C4-2B (cell line): ENCODE data around the gene ST7.
"Not testable (repeated sequence)": the region's sequence is repeated elsewhere in the genome, so short reads cannot be mapped to it uniquely, and the experiment has no call there.

Experiments used
- H3K27ac ChIP-seq: fragments of 450-650 bp; 2 replicates; pipeline ENCODE4 v1.5.1; 2017
- CTCF ChIP-seq: fragments of 450-650 bp; conservative IDR thresholded peaks from 2 replicates; pipeline ENCODE4 v1.5.1; 2017; ENCODE audit warnings: mild to moderate bottlenecking
- ZFX ChIP-seq: fragments of 450-650 bp; IDR thresholded peaks from 2 replicates; pipeline ENCODE4 v1.6.1; 2017

ST7 gene

GRCh38 chr7:116969371-116969902, 16.1 kb downstream of the ST7 start:
- H3K27ac ChIP-seq: no peak overlapping the region
- no peak for TF ChIP-seq ZFX
- TF ChIP-seq CTCF: no peak

GRCh38 chr7:116970238-116970910, 17.1 kb downstream of the ST7 start:
- no peak overlapping the region for H3K27ac ChIP-seq
- TF ChIP-seq CTCF (no peak), ZFX (no peak)

- H3K27ac ChIP-seq: not testable (repeated sequence)
Observed at GRCh38 chr7:116971153-116971552, 17.9 kb downstream of the ST7 start.

GRCh38 chr7:116971869-116972268, 18.6 kb downstream of the ST7 start:
- H3K27ac ChIP-seq: no peak overlapping the region
- TF ChIP-seq ZFX: no peak
- TF ChIP-seq CTCF: no peak

GRCh38 chr7:116975024-116975423, 21.7 kb downstream of the ST7 start:
- not testable (repeated sequence) for H3K27ac ChIP-seq

GRCh38 chr7:116977172-116977571, 23.9 kb downstream of the ST7 start:
- TF ChIP-seq ZFX (no peak), CTCF (no peak)
- H3K27ac ChIP-seq: no peak overlapping the region

GRCh38 chr7:116978006-116978405, 24.7 kb downstream of the ST7 start:
- no peak for TF ChIP-seq CTCF
- no peak for TF ChIP-seq ZFX

GRCh38 chr7:116979430-116979829, 26.1 kb downstream of the ST7 start:
- no peak overlapping the region for H3K27ac ChIP-seq
- TF ChIP-seq CTCF: no peak
- no peak for TF ChIP-seq ZFX

More at GRCh38 chr7:116978006-116978405, 24.7 kb downstream of the ST7 start:
- no peak overlapping the region for H3K27ac ChIP-seq
